ENCODE measurements around the gene PDGFRB. TPM values are rescaled to one million over a fixed set of nuclear protein-coding genes. Genes with fewer than 3 reads are reported as not detected.
"Not testable (repeated sequence)": the region's sequence is repeated elsewhere in the genome, so short reads cannot be mapped to it uniquely, and the experiment has no call there.

Gene PDGFRB
- total and polyA plus RNA-seq, 7 donors, result 14.6 to 56.0 (median 34.0) TPM

- H3K27me3 ChIP-seq (ENCODE audit: insufficient read depth in 3 of 3, low read length in 2 of 3), result peaks cover 0 to 2% (median 0%) of the 10 kb centered on the region in 3 donors
- no peak for ATAC-seq
- TF ChIP-seq CTCF (IDR thresholded peaks at IDR 0.05), result no peak
- no peak overlapping the region for H3K4me3 ChIP-seq
- 78 to 82% (median 80%) methylated on average over 3 of the region's 3 CpGs for WGBS, 3 donors
- H3K36me3 ChIP-seq (ENCODE audit: insufficient read depth in 1 of 2, low read depth in 1 of 2), result no peaks in the 10 kb centered on the region
- no peaks in the 10 kb centered on the region for H3K4me1 ChIP-seq
- no peak overlapping the region for H3K27ac ChIP-seq
- DNase-seq, result no peak
- intact Hi-C loops (cut with DNase I), result no loop called here
- H3K9me3 ChIP-seq, result no peaks in the 10 kb centered on the region
Measured at GRCh38 chr5:150092159-150092787, 63.4 kb downstream of the PDGFRB start.

GRCh38 chr5:150085950-150086715, 69.5 kb downstream of the PDGFRB start, which contains the start of gene CSF1R:
Gene CSF1R, minus strand, starts transcription at chr5:150086554. Its CDS starts 127 bp downstream, at chr5:150086427.
- no peak within 1 kb of the TSS for H3K27ac ChIP-seq
- no peak for TF ChIP-seq CTCF (IDR thresholded peaks at IDR 0.05)
- ATAC-seq, result no peak

GRCh38 chr5:150085191-150085912, 70.3 kb downstream of the PDGFRB start:
- H3K4me1 ChIP-seq, result no peaks in the 10 kb centered on the region
- H3K4me3 ChIP-seq, result peak overlapping the region; percentile 44
- H3K9me3 ChIP-seq, result no peaks in the 10 kb centered on the region
- WGBS, 3 donors, result 78 to 88% (median 83%) methylated on average over 6 to 7 of the region's 7 CpGs
- no peaks in the 10 kb centered on the region for H3K36me3 ChIP-seq (ENCODE audit: insufficient read depth in 1 of 2, low read depth in 1 of 2)
- TF ChIP-seq CTCF (IDR thresholded peaks at IDR 0.05), result no peak
- DNase-seq (no peak), ATAC-seq (no peak)
- no peaks in the 10 kb centered on the region for H3K27me3 ChIP-seq (ENCODE audit: insufficient read depth in 3 of 3, low read length in 2 of 3)
- no peak overlapping the region for H3K27ac ChIP-seq
- intact Hi-C loops (cut with DNase I), result no loop called here

More at GRCh38 chr5:150085950-150086715, 69.5 kb downstream of the PDGFRB start, which contains the start of gene CSF1R:
- Histone ChIP-seq H3K4me3 (peak within 1 kb of the TSS; percentile 44), H3K27me3 (ENCODE audit: insufficient read depth in 3 of 3, low read length in 2 of 3) (no peaks in the 10 kb centered on the region), H3K4me1 (no peaks in the 10 kb centered on the region), H3K9me3 (no peaks in the 10 kb centered on the region), H3K36me3 (ENCODE audit: insufficient read depth in 1 of 2, low read depth in 1 of 2) (no peaks in the 10 kb centered on the region)
- no peak for DNase-seq
- whole genome bisulfite sequencing, 3 donors, result 81 to 84% (median 83%) methylated on average over 9 of the region's 9 CpGs
- intact Hi-C loops (cut with DNase I), result no loop called here

GRCh38 chr5:150084754-150085153, 70.9 kb downstream of the PDGFRB start:
- H3K36me3 ChIP-seq (ENCODE audit: insufficient read depth in 1 of 2, low read depth in 1 of 2); DNase-seq; intact Hi-C loops (cut with DNase I); H3K9me3 ChIP-seq; ATAC-seq; H3K27me3 ChIP-seq (ENCODE audit: insufficient read depth in 3 of 3, low read length in 2 of 3); H3K4me1 ChIP-seq; H3K27ac ChIP-seq: not testable (repeated sequence)
- WGBS, 3 donors, result 91 to 95% (median 92%) methylated on average over 6 of the region's 6 CpGs
- H3K4me3 ChIP-seq, result peak overlapping the region; percentile 44

GRCh38 chr5:150082889-150083288, 72.8 kb downstream of the PDGFRB start:
- no peak for ATAC-seq
- no peak for DNase-seq
- intact Hi-C loops (cut with DNase I), result no loop called here
- Histone ChIP-seq H3K27me3 (ENCODE audit: insufficient read depth in 3 of 3, low read length in 2 of 3) (no peaks in the 10 kb centered on the region), H3K36me3 (ENCODE audit: insufficient read depth in 1 of 2, low read depth in 1 of 2) (no peaks in the 10 kb centered on the region), H3K27ac (no peak overlapping the region), H3K4me3 (peak overlapping the region; percentile 0), H3K4me1 (no peaks in the 10 kb centered on the region), H3K9me3 (no peaks in the 10 kb centered on the region)
- WGBS, 3 donors, result 68 to 75% (median 75%) methylated on average over 6 of the region's 6 CpGs
- TF ChIP-seq CTCF (IDR thresholded peaks at IDR 0.05), result no peak
